HG02763 (cell line): ENCODE measurements around the gene TP53RK.
"Not testable (repeated sequence)": the region's sequence is repeated elsewhere in the genome, so short reads cannot be mapped to it uniquely, and the experiment has no call there.

ENCODE experiments used
- ATAC-seq: cut with Tn5 transposase; IDR thresholded peaks from one replicate; pipeline ENCODE4 v1.9.1; 2021; ENCODE audit warnings: mild to moderate bottlenecking, moderate library complexity; ENCODE audit not compliant: unreplicated experiment

TP53RK gene

DNA sequence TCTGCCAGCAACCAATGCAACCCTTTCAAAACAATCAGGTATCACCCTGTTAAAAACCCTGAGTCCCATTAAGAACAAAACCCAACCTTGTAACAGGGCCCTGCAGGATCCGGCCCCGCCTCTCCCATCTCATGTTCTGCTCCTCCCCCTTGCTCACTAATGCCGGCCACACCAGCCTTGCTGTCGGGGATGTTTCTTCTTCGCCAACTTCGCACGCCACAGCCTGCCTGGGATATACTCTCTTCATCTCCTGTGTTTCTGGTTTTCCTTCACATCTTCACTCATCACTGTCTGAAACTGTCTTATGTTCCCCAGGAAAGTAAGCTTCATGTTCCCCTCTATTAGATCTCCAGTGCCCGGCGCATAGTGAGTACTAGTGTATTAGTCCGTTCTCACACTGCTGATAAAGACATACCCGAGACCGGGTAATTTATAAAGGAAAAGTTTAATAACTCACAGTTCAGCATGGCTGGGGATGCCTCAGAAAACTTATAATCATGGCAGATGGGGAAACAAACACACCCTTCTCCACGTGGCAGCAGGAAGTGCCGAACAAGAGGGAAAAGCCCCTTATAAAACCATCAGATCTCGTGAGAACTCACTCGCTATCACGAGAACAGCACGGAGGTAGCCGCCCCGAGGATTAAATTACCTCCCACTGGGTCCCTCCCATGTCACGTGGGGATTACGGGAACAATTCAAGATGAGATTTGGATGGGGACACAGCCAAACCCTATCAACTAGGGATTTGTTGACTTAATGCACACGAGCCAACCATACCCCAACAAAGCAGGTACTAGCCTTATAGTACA lies 5.1 kb downstream of the TP53RK start:
- no peak for ATAC-seq

GRCh38 chr20:46683668-46683938 lies 5.6 kb downstream of the TP53RK start:
- ATAC-seq, result no peak

- ATAC-seq, result no peak
These were observed 6.1 kb downstream of the TP53RK start for GRCh38 chr20:46683011-46683667.

GRCh38 chr20:46682063-46682821 lies 7.0 kb downstream of the TP53RK start:
- no peak for ATAC-seq

DNA sequence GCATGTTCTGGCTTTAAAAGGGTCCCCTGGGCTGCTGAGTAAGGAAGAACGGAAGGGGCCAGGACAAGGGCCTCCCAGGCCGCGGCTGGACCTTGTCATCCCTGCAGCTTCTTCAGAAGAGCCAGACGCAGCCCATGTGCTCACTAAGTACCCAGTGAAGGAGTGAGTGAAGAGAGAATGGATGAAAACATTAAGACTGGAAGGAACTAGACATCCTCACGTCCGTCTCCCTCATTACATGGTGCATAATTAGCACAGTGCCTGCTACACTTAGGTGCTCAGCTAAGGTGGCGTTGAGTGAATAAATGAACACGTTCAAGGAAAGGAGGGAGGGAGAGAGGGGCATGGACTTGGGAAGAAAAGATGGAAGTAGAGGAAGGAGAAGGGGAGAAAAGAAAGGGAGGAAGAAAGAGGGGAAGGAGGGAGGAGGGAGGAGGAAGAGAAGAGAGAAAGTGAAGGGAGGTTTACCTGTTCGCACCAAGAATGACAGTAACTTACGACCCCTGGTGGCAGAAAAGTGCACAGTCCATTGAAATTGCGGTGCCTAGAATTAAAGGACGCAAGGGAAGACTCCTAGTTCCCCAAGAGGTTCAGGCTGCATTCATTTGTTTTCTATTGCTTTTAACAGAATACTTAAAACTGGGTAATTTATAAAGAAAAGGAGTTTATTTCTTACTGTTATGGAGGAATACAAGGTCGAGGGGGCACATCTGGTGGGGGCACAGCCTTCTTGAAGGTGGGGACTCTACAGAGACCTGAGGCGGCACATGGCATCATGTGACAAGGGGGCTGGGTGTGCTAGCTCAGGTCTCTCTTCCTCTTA lies 8.0 kb downstream of the TP53RK start:
- ATAC-seq, result no peak

DNA sequence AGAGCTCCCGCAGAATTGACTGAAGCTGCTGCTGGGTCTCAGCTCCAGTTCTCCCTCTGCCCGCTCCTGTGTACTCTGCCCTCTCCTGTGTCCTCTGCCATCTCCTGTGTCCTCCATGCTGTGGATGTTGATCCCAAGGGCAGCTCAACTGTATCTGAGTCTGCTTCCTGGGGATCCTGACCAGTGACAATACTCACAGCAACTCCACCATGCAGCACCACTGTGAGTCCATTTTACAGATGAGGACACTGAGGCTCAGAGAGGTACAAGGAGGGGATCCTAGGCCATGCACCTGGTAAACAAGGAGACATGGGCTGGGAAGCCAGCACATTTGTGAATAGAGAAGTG lies 8.6 kb downstream of the TP53RK start:
- no peak for ATAC-seq

- no peak for ATAC-seq
These were observed 10.7 kb downstream of the TP53RK start for GRCh38 chr20:46678516-46678915.

GRCh38 chr20:46677608-46678007 lies 11.6 kb downstream of the TP53RK start:
- ATAC-seq, result no peak

DNA sequence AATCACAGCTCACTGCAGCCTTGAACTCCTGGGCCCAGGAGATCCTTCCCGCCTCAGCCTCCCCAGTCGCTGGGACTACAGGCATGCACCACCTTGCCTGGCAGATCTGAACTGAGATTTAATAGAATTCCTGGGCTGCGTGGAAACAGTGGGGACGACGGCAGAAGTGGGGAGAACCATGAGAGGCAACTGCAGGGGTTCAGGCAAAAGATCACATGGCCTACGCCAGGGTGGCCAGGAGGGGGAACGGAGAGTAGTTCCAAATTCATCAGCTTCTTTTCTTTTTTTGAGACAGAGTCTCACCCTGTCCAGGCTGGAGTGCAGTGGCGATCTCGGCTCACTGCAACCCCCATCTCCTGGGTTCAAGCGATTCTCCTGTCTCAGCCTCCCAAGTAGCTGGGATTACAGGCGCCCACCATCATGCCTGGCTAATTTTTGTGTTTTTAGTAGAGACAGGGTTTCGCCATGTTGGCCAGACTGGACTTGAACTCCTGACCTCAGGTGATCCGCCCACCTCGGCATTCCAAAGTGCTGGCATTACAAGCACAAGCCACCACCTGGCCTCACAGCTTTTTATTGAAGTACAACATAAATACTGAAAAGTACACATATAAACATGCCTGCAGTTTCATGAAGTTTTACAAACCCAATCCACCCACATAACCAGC lies 12.5 kb downstream of the TP53RK start:
- not testable (repeated sequence) for ATAC-seq

DNA sequence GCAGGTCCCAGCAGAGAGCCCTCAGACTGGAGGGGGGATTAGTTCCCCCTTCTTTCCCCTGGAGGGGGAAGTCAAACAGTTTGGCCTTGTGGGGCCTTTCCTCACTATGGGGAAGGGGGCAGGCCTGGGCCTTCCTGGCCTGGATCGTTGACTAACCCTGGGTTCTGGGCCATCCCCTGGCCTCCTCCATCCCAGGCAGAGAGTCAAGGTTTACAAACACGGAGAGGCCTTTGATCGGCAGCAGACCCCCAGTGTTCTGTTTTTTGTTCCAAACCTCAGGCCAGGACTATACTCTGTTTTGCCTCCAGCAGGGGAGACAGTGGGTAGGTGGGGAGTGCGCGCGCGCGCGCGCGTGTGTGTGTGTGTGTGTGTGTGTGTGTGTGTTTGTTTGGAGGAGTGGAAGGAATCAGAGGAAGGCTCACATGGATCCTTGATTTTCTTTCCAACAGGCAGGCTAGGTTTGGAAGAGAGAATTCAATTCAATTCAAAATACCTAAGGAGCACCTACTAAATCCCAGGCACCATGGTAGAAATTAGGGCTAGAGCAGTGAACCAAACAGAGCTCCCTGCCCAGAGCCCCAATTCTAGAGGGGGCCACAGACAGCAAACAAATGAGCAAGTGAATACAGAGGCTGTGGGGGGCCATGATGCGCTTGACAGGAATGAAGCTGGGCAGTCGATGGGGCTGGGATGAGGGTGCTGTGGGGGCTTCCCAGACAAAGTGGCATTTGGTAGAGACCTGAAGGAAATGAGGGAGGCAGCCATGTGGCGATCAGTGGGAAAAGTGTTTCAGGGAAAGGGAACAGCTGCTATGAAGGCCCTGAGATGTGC lies 14.8 kb downstream of the TP53RK start:
- no peak for ATAC-seq

- ATAC-seq, result no peak
These were observed 15.6 kb downstream of the TP53RK start for GRCh38 chr20:46673394-46674252.

- no peak for ATAC-seq
These were observed 16.6 kb downstream of the TP53RK start for GRCh38 chr20:46672543-46673148.

DNA sequence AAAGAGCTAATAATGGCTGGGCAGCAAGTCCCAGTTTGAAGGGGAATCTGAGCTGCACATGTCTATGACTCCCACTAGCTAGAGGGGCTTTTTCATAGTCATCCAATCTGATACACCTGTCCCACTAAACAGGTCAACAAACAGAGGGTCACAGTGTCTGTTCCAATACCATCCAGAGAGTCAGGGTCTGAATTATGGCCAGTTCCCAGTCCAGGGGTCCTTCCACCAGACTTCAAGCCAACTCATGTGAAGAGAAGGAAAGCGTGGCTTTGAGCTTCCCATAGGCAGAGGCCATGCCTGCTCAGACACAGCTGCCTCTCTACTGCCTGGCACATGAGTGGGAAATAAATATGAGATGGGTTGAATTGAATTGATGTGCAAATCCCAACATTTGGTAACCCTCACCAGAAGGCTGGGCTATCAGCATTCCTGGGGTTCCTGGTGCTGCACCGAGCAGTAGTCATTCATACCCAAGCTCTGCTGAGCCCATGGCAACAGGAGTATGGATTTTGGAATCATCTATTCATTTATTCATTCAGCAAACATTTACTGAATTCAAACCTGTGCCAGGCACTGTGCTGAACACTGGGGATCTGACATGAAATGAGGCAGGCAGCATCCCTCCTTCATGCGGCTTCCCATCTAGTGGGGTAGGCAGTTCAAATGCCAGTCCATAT lies 17.2 kb downstream of the TP53RK start:
- ATAC-seq, result no peak

DNA sequence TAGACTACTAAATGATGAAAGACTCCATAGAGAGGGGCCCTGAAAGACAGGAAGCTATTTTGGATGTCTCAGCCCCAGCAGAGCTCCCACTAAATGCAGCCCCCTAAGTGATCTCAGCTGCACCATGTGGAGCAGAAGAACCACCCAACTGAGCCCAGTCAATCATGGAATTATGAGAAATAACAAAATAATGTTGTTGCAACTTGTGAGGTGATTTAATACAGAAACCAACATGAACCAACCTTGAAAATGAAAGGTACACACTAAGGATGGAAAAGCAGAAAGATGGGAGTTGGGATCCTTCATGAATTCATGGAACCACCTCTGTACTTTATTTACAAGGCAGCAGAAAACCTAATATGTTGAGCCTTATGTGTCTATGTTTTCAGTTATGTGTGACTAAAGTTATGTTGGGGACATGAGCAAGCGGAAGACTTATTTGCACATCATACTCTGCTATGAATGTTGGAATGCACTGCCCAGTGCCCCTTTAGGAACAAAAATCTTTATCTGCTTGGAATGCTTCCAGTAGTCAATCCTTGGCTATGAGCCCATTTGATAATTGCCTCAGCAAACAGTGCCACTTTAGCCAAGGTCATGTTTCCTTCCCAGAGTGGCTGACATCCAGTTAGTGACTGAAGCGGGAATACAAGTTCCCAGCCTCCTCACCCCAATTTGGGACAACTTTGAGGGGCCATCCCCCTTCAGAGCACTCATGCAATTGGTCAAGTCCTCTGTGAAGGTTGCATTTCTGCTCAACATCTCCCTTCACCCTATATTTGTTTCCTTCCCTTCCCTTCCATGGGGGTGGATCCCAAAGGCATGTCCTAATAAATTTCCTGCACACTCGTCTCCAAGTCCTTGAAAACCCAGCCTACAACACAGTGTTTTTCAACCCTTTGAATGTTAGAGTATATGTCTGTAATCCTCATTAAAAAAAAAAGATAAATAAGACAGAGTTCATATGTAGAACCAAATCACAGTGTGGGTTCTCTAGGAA lies 18.4 kb downstream of the TP53RK start:
- no peak for ATAC-seq

DNA sequence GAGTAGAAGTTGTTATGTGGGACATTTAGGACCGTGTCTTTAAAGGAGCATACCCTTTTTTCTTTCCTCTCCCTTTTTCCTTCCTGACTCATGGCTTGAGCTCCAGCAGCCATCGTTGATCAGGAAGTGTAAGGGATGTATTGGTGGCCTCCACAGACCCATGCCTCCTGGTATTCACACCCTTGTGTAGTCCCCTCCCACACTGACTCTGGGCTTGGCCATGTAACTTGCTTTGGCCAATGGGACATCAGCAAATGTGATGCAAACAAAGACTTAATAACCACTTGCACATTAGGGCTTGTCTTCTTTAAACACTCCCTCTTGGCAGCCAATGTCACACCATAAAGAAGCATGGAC lies 19.0 kb downstream of the TP53RK start:
- ATAC-seq, result no peak

DNA sequence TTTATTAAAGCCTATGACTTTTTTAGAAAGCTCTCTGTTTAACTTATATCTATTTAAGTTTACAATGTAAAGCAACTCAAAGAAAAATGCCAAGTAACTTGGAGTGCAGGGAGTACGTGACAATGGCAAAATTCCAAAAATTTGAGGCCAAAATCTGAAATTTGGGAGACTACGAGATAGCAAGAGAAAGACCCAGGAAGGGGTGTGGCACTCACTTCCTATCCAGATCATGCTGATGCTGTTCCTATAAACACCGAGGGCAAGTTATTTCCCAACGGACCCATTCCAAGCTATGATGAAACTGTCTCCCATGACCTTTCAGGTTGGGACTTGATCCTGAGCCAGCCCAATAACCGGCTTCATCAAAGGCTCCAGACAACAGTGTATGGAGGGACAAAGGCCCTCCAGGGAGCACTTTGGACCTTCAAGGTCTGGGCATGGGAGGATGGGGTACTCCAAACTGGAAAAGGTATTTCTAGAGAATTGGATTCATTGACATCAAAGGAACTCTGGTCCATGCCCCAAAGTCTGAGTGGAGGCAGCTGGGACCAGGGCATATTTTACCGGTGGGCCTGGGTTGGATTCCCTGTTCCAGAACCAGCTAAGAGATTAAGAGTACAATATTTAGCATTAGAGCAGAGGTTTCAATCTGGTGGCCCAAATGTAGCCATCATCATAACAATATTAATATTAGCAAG lies 22.3 kb downstream of the TP53RK start:
- ATAC-seq, result no peak
